GM18870 (cell line): ENCODE measurements around the gene MRPS10.
"Not testable (repeated sequence)": the region's sequence is repeated elsewhere in the genome, so short reads cannot be mapped to it uniquely, and the experiment has no call there.

Source experiments
- ATAC-seq: cut with Tn5 transposase; IDR thresholded peaks from one replicate; pipeline ENCODE4 v1.9.1; 2021; ENCODE audit warnings: moderate library complexity; ENCODE audit not compliant: unreplicated experiment

MRPS10 gene

DNA sequence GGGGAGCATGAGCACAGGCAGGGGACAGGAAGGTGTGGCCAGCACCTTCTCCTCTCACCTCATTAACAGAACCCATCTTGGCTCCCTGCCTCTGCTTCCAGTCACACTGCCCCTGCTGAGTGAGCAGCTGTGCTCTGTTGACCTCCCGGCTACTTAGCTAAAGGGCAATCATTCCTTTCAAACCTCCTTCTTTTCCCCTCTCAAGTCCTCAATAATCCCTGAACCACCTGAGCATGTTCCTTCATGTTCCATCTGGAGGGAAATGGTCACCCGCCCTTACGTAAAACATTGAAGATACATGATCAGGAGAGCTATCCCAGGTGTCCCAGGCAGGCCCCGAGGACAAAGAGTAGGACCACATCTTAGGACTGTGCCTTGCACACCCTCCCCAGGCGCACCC is 21.7 kb upstream of the MRPS10 start:
- ATAC-seq, result no peak

DNA sequence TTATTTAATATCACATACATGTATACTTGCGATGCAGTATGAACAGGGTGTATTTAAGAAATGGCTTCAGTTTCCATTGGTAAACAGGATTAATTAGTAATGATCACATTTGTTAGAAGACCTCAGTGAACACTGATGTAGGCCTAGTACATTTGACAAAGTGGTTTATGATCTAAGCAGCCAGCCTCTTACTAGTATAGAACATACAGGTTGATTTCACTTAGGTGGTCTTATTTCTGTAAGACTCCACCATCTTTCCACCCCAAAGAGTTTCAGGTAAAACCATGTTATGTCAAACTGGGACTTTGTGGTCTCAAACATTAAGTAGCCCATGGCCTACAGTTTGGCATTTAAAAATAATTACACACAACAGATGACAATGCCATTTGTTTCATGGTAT is 20.2 kb upstream of the MRPS10 start:
- no peak for ATAC-seq

DNA sequence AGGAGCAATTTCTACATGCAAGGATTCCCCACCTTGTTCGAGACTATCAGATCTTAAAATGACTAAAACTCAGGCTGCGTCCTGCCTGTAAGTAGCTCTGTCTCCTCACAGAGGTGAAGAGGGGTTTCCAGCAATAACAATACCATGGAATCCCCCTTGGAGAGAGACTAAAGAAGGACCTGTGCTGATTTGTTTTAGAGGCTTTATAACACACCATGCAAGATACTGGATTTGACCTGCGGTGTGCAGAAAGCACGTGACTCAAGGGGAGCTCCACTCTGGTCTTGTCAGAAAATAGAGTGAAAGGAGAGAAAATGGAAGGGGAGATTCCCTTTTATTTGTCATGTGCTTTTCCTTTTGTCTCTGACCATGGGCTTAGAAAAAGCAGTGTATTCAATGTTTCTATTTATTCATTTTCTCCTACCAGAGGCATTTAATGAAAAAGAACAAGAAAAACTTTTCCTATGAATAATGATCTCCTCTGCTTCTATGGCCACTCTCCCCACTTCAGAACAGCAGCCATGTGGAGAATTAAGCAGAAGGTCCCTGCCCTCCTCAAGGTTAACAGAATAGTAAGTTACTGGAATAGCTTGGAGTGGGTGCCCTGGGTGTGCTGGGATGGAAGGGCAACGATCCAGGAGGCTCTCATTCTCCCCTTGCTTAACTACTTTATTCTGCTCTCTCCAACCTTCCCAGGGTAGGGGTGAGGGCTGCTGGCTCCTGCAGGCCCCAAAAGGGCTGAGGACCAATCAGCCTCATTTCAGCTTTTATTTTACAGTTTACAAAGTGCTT is 19.2 kb upstream of the MRPS10 start:
- ATAC-seq, result no peak

DNA sequence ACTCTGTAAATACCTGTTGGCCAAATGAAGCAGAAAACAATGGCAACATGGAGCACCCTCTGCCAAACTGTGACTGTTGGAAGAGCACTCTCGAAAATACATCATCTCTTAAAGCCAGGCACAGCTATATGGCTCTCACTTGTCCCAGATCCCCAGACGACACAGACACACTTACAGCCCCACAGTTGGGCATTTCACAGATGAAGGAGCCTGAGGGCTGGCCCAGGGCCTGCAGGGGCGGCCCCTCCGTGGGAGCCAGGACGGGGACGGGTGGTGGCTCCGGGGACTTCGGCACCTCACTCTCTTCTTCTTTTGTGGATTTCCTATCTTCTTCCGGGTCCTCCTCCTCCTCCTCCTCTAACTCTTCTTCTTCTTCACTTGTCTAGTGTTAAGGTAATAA is 18.4 kb upstream of the MRPS10 start:
- no peak for ATAC-seq

DNA sequence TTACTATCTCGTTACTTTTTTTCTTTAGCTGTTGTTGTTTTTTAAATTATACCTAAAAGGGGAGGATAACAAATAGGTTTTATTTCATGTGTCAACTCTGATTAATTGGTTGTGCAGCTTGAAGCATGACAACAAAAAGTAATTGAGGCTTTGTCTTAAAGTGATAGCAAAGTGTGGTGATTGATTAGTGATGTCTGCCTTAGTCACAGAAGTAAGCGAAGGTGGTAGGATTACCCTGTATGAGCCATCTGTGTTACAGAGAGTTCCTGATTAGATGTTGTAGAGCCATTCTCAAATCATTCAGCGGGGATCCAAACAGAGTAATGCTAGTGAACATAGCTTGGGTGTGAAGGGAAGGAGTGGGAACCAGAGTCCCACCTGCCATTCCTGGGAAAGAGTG is 14.4 kb upstream of the MRPS10 start:
- no peak for ATAC-seq

DNA sequence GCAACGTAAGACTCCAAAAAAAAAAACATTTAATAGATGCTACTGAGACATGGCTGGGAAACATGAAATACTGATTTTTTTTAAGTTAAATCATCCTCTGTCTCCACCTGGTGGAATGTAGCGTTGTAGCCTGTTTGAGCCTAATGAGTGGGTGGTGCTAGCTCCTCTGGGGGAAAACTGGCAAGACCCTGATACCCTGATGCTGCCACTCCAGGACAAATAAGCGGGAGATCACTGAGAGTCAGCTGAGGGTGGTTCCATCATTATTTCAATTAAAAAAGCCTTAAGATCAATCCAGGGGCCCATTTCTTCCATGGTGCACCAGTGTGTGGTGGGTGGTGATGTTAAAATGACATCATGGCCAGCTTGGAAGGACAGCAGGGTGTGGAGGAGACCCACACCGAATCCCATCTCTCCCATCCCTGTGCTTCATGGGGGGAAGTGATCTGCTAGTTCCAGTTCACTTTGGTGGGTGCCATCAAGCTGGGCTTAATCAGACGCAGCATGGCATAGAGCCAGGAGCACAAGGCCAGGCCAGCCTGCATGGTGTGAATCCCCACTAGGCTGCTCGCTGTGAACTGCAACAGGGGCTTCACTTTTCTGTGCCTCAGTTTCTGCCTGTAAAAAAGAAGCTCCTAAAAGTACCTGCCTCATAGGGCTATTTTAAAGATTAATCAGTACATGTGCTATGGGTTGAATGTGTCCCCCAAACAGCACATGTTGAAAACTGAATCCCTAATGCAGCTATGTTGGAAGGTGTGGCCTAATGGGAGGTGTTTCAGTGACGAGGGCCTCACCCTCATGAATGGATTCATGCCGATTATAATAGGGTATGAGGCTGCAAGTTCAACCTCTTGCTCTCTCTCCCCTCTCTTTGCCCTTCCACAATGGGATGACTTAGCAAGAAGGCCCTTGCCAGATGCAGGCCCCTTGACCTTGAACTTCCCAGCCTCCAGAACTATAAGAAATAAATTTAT is 13.0 kb upstream of the MRPS10 start:
- ATAC-seq, result no peak

DNA sequence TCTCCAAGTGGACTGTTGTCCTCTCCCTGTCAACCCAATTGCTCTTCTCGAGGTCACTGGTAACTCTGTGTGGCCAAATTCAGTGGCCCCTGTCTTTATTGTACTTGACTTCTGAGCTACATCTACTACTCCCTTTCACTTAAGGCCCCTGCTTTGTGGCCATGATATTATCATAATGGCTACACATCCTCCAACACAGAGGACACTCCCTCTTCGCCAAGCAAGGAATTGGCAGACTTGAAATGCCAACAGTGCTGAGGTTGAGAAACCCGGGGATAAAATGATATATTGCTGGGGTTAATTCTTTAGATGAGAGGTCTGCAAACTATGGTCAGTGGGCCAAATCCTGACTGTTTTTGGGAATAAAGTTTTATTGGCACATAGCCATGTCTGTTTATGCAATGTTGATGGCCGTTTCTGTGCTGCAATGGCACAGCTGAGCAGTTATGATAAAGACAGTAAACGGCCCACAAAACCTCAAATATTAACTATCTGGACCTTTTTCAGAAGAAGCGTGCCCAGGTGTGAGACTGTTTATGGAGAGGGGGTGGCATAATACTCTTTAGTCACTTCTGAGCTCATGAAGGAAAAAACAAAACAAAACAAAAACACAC is 12.0 kb upstream of the MRPS10 start:
- ATAC-seq, result no peak

DNA sequence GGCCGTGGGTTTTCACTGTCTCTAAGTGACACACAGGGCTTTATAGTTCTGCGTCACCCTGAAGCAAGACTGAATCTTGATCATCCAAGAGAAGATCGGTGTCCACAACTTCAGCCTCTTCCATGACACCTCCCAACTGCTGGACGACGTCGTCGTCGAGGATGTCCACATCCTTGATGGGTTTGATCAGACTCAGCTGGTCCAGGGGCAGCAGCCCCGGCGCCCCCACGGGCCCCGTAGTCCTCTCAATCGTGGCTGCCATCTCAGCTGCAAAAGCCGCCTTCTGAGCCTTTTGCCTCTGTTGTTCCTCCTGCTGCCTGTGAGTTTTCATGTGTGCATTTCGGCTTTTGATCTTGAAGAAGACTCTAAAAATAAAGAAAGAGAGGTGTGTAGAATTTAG is 10.6 kb upstream of the MRPS10 start:
- no peak for ATAC-seq

DNA sequence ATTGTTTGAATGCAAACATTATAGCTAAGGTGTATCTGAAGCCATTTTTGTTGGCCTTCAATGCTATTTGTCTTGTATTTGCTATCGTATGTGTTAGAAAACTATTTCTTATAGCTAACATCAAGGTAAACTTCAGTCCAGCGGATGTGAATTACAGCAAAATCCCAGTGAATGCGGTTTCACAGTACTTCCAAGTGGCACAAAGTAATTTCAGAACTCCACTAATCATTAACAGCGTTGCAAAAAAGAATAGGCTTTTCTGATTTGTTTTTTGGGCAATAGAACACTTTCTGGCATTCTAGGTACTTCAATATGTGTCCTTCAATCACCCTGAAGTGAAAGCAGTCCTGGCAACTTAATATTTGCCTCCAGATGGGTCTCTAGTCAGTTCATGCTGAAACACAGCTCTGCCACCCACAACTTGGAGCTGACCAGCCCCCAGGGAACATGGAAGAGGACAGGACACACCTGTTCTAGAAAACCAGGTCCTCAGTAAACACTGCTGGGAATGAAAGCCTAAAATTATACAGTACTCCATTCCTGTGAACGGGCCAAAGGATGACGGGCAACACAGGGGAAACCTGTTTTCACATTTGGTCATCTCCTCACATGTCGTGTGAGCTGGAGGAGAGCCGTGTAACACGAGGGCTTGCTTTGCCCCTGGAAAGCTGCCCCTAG is 9.7 kb upstream of the MRPS10 start:
- ATAC-seq, result no peak

DNA sequence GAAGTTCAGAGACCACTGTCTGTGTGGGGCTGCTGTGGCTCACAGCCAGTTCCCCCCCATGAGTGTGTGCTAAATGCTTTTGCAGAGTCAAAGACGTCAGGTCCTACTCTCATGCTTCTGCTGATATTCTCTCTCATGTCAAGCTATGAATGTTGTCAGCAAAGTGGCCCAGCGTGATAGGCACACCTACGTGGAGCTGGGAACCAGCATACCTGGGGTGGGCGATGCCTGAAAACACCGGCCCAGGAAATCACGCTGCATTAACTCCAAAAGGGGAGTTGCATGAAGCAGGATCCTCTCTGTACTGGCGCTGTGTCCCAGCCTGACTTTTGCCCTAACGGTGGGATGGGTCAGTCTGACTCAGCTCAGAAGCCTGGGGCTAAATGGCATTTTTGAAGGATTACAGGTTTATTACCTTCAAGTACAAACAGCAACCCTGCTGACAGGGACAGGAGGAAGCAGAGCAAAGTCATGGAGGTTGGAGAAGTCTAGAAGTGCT is 9.0 kb upstream of the MRPS10 start:
- ATAC-seq, result no peak

DNA sequence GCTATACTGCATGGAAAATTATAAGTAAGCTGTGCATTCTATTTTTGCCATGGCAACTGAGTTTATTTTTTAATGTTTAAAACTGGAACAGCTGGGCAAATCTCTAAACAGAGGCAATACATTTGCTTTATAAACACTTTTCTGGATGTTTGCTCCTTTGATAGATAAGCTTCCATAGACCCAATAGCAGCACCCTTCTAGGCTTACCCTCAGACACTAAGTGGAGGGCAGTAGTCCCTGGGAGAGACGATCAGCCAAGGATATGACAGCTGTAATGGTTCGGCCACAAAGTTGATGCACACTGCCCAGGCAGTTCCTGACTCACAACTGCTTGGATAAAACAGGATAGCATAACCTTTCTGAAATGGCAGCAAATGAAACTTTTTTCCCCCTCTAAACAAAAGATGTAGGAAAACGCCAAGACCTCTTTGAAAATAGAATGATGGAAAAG is 8.5 kb upstream of the MRPS10 start:
- no peak for ATAC-seq

DNA sequence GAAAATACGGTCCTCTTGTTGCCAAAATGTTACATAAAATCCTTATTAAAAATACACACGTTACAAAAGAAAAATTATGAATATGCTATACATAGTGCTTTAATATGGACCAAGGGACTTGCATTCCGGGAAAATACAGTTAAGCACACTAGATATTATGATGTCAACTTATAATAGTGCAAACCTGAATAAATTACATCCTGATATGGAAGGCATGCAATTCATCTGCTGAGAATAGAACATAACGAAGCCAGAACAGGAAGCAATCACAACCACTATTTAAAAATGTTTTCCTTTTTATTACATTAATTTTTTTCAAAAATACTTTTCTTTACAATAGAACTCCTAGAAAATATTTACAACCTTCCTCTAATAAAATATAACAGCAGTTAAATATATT is 7.8 kb upstream of the MRPS10 start:
- ATAC-seq, result no peak

DNA sequence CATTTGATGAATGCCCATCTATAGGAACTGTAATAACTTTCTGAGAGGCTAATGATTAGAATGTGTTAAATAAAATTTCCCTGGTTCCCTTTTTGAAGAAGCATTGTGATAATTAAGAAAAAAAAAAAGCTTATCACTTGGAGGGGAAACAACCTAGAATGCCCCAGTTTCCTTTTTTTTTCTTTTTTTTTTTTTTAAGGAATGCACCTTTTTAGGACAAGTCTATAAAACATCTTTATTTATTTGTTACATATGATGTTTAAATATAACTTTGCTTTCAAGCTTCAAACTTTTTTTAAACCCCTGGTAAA is 7.3 kb upstream of the MRPS10 start:
- ATAC-seq, result no peak

DNA sequence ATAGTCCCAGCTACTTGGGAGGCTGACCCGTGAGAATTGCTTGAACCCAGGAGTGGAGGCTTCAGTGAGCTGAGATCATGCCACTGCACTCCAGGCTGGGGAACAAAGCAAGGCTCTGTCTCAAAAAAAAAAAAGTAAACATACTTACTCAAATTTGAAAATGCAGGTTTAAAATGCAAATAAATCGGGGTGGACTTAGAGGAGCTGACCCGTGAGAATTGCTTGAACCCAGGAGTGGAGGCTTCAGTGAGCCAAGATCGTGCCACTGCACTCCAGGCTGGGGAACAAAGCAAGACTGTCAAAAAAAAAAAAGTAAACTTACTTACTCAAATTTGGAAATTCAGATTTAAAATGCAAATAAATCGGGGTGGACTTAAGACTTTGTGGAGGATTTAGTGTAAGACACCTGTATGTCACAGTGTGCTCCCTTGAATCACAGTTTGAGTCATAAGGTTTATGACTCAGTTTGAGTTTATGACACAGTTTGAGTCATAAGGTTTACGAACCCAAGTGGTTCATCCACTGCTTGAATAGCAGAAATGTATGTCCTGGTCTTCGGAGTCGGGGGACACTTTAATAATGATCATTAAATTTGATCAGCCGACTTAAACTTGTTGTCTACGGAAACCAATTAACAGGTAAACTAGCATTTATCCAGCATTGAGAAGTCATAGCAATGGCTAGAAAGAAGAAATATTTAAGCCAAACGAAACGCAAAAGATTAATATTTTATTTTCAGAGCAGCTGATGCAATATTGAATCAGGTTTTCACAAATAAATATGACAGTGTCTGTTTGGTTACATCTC is 6.8 kb upstream of the MRPS10 start:
- peak; percentile 84 for ATAC-seq

DNA sequence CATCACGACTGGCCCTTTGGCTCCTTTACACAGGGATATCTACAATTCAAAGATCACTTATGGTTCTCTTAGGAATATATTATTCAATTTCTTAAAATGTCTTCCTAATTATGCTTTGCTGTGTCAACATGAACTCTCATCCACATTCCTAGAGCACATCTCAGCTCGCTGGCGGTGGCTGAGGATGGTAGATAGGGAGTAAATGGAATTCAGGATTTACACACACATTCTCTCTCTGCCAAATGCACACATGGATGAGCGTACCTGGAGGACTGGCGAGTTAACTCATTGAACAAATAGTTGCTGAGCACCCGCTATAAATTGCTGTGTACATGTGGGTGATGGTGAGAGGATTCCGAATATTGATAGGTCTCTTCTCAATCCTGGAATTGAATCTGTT is 4.8 kb upstream of the MRPS10 start:
- ATAC-seq, result no peak

DNA sequence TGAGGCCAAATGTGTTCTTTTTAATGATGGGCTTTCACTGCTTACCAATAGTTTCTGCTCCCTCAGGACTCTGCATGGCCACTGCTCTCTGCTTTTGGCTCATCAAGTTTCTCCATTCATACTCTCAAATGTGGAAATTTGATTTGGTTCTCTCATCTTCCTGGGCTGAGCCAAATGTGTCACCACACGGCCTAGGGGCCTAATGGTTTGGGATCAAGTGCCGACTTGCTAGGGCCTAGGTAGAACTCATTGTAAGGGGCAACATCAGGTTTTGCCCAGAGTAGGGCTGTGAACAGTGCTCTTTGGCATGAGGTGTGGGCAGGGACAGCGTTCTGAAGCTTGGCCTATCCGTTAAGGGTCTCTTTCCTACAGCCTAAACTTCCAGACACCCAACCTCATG is 3.9 kb upstream of the MRPS10 start:
- ATAC-seq, result no peak

DNA sequence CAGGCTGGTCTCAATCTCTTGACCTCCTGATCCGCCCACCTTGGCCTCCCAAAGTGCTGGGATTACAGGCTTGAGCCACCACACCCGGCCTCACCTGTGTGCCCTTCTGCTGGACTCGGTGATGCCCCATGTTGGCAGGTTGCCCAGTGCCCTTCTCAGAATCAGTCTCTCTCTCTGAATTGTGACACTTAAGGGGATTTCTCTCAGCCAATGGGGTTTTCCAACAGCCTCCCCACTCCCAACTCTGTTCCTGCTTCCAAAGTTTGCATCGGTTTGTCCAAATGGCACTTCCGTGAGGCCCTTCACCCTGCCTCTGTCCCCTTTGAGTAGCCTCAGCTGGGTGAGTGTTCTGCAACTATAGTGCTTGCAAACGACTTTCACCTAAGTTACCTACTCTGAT is 3.1 kb upstream of the MRPS10 start:
- ATAC-seq, result no peak

DNA sequence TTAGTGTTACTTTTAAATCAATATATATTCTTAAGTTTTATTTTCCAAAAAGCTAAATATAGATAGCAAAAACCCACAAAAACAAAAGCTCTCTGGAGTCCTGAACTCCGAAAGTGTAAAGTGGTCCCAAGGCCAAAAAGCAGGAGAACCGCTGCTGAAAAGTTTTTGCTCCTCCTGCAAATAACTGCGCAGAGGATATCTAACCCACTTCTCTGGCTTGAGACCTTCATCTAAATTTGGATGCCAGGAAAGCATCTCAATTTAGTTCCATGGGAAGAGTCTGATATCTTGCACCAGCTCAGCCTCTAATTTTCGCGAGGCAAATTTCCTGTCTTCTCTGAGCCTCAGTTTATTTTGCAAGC is 523 bp downstream of the MRPS10 start:
- no peak for ATAC-seq

DNA sequence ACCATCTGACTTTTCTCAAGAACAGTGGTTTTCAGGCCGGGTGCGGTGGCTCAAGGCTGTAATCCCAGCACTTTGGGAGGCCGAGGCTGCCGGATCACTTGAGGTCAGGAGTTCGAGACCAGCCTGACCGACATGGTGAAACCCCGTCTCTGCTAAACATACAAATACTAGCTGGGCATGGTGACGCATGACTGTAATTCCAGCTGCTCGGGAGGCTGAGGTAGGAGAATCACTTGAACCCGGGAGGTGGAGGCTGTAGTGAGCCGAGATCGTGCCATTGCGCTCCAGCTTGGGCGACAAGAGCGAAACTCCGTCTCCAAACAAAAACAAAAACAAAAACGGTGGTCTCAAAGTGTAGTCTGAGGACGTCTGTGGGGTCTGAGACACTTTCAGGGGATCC is 1.2 kb downstream of the MRPS10 start:
- ATAC-seq, result not testable (repeated sequence)

DNA sequence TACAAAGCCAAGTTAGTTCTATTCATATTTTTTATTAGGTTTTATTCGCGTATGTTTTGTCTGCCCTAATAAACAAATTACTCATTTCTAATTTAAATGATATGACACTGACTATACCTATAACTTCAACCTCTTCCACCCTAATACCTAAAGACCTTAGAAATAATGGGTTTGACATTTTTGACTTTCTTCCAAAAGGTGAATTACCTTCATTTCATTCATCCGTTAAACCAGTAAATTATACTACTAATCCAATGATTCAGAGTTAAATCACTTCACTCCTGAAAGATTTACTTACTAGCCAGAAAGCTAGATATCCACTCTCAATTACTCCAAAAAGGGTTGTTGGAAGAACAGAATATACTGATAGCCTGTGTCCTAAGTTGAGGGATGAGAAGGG is 5.2 kb downstream of the MRPS10 start:
- no peak for ATAC-seq
